Dendritic cell treated with granulocyte-macrophage colony-stimulating factor and Interleukin-4, amounts not matched to agents 40 ng/mL and 50 ng/mL, for 4 days (primary cell): ENCODE data around the gene SLC27A6.
"Not testable (repeated sequence)": the region's sequence is repeated elsewhere in the genome, so short reads cannot be mapped to it uniquely, and the experiment has no call there.

Experiments
- H3K27ac Mint-ChIP-seq: one replicate; pipeline ENCODE4 v1.8.0; 2022; ENCODE audit warnings: mild to moderate bottlenecking, mixed read lengths
- H3K27me3 Mint-ChIP-seq: one replicate; pipeline ENCODE4 v1.8.0; 2022; ENCODE audit warnings: mild to moderate bottlenecking, mixed read lengths
- H3K36me3 Mint-ChIP-seq: one replicate; pipeline ENCODE4 v1.8.0; 2022; ENCODE audit warnings: low read depth, mixed read lengths
- H3K4me1 Mint-ChIP-seq: one replicate; pipeline ENCODE4 v1.8.0; 2022; ENCODE audit warnings: low read depth, mixed read lengths
- H3K4me3 Mint-ChIP-seq: one replicate; pipeline ENCODE4 v1.8.0; 2022; ENCODE audit warnings: mild to moderate bottlenecking, moderate library complexity, mixed read lengths
- H3K9me3 Mint-ChIP-seq: one replicate; pipeline ENCODE4 v1.8.0; 2022; ENCODE audit warnings: mixed read lengths
- intact Hi-C: fragments of 100-400 bp; cut with micrococcal nuclease; formaldehyde crosslinking; loops from one replicate; pipeline ENCODE4 v1.15.0; 2022

Gene SLC27A6, protein sequence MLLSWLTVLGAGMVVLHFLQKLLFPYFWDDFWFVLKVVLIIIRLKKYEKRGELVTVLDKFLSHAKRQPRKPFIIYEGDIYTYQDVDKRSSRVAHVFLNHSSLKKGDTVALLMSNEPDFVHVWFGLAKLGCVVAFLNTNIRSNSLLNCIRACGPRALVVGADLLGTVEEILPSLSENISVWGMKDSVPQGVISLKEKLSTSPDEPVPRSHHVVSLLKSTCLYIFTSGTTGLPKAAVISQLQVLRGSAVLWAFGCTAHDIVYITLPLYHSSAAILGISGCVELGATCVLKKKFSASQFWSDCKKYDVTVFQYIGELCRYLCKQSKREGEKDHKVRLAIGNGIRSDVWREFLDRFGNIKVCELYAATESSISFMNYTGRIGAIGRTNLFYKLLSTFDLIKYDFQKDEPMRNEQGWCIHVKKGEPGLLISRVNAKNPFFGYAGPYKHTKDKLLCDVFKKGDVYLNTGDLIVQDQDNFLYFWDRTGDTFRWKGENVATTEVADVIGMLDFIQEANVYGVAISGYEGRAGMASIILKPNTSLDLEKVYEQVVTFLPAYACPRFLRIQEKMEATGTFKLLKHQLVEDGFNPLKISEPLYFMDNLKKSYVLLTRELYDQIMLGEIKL

DNA sequence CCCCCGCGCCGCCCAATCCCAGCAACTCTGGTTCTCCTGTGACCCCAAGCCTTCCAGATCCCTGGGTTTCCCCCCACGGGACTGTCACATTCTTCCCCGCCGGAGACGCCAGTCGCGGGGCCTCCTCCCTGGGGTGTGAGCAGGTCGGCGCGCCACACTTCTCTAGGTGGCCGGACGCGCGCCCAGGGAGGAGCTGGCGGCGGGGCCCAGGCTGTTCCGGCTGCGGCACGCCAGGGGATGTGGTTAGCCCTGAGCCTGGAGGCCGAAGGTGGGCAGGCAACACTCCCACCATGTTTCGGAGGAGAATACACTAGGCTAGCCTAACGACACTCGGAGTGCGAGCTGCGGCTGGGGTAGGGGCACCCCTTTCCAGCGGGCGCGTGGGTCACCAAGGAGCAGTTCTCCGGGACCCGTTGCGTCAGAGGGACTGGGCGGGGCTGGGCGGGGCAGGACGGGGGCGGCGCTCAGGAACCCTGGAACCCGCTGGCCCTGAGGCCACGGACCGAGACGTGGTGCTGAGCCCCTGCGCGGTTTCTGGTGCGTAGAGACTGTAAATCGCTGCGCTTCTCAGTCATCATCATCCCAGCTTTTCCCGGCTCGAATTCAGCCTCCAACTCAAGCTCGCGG, at the start of gene SLC27A6:
Gene SLC27A6 (plus strand): TSS at position 478 of the 627 bp plus-strand sequence. CDS start 650 bp downstream, outside the sequence.
- Mint-ChIP-seq H3K4me3 (peak within 1 kb of the TSS; percentile 49), H3K9me3 (peaks cover 13% of the 10 kb centered on the region), H3K4me1 (peaks cover 5% of the 10 kb centered on the region), H3K36me3 (no peaks in the 10 kb centered on the region), H3K27ac (no peak within 1 kb of the TSS), H3K27me3 (peaks cover 23% of the 10 kb centered on the region)
- intact Hi-C loops: no loop called here

GRCh38 chr5:128919542-128919941, 45.7 kb upstream of the SLC27A6 start:
- intact Hi-C loops: no loop called here
- H3K9me3 Mint-ChIP-seq: no peaks in the 10 kb centered on the region
- H3K36me3 Mint-ChIP-seq: no peaks in the 10 kb centered on the region
- no peak overlapping the region for H3K27ac Mint-ChIP-seq
- H3K4me3 Mint-ChIP-seq: no peak overlapping the region
- H3K4me1 Mint-ChIP-seq: no peaks in the 10 kb centered on the region
- no peaks in the 10 kb centered on the region for H3K27me3 Mint-ChIP-seq

DNA sequence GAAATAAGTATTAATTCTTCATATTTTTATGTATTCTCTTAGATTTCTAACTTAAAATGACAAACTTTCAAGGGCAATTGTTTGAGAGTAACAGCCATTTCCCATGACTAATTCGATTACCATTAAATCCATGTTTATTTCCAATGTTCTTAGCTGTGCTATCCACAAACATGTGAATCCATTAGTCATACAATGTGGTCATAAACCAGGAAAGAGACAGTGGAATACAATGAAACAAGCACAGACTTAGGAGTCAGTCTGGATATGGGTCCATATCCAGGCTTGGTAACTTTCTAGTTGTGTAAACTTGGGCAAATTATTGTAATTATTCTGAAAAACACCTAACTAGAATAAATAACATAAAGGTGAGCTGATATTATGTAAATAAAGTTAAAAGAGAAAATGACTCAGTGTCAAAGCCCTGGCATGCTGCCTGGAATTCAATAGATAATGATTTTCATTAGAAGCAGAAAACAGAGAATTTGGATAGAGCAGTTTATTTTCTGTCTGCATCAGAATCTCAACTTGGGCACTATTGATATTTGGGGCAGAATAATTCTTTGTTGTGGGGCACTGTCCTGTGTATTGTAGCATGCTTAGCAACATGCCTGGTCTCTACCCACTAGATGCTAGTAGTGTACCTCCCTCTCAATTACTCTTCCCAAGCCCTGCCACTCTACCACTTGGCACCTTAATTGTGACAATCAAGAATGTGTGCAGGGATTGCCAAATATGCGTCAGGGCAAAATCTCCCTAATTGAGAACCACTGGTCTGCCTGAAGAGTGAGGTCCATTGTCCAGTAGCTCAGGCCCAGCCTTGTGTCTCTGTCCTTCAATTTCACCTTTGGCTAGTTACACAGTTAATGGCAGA, 44.7 kb upstream of the SLC27A6 start:
- intact Hi-C loops: loop anchor here (10.0 kb wide), 1 partner anchor 174 kb away; the partner anchor contains the start of gene ISOC1
- no peaks in the 10 kb centered on the region for H3K36me3 Mint-ChIP-seq

GRCh38 chr5:128924299-128924698, 41.0 kb upstream of the SLC27A6 start:
- Mint-ChIP-seq H3K9me3 (no peaks in the 10 kb centered on the region), H3K4me1 (peaks cover 18% of the 10 kb centered on the region), H3K4me3 (no peak overlapping the region), H3K27ac (no peak overlapping the region), H3K36me3 (no peaks in the 10 kb centered on the region), H3K27me3 (no peaks in the 10 kb centered on the region)
- intact Hi-C loops: loop anchor here (10.0 kb wide), 1 partner anchor 171 kb away; the partner anchor contains the start of gene ISOC1

More for the DNA sequence above, 44.7 kb upstream of the SLC27A6 start:
- no peaks in the 10 kb centered on the region for H3K9me3 Mint-ChIP-seq
- no peaks in the 10 kb centered on the region for H3K27me3 Mint-ChIP-seq
- no peak overlapping the region for H3K27ac Mint-ChIP-seq
- no peaks in the 10 kb centered on the region for H3K4me1 Mint-ChIP-seq
- no peak overlapping the region for H3K4me3 Mint-ChIP-seq

DNA sequence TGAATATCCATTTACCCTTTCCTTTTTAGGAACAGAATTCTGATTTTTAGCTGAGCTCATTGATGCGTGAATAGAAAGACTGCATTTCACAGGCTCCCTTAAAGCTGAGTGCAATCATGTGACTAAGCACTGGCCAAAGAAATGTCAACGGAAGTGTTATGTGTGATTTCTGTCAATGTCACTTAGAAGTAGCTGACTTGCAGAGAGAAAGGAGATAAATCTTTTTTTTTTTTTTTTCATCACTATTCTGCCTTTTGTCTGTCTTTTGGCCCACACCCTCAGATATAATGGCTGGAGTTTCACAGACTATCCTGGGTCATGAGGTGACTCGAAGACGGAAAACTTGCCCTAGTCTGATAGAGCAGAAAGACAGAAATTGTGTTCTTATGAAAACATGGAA, 39.3 kb upstream of the SLC27A6 start:
- Mint-ChIP-seq H3K4me1 (peaks cover 19% of the 10 kb centered on the region), H3K36me3 (no peaks in the 10 kb centered on the region), H3K9me3 (no peaks in the 10 kb centered on the region), H3K27ac (peak overlapping the region; percentile 15), H3K4me3 (no peak overlapping the region), H3K27me3 (no peaks in the 10 kb centered on the region)
- intact Hi-C loops: loop anchor here (10.0 kb wide), 1 partner anchor 169 kb away; the partner anchor contains the start of gene ISOC1

DNA sequence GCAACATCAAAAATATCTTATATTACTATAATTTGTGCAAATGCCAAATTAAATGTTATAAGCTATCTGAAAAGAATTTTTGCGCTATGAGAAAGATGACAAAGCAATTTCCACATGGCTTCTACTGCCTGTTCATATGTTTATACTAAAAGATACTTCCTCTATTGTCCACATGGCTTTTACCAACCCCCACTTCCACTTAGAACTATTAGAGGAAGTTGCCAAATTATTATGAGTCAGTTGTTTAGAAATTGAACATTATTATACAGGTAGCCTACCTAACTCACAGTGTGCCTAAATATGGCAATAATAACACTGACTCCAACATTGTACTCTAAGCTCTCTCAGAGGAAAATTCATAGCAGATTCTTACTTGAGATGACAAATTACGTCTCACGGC, 37.6 kb upstream of the SLC27A6 start:
- H3K36me3 Mint-ChIP-seq: no peaks in the 10 kb centered on the region
- peak overlapping the region; percentile 63 for H3K27ac Mint-ChIP-seq
- no peaks in the 10 kb centered on the region for H3K9me3 Mint-ChIP-seq
- H3K4me1 Mint-ChIP-seq: peaks cover 19% of the 10 kb centered on the region
- H3K27me3 Mint-ChIP-seq: no peaks in the 10 kb centered on the region
- H3K4me3 Mint-ChIP-seq: no peak overlapping the region
- intact Hi-C loops: loop anchor here (10.0 kb wide), 1 partner anchor 167 kb away; the partner anchor contains the start of gene ISOC1

DNA sequence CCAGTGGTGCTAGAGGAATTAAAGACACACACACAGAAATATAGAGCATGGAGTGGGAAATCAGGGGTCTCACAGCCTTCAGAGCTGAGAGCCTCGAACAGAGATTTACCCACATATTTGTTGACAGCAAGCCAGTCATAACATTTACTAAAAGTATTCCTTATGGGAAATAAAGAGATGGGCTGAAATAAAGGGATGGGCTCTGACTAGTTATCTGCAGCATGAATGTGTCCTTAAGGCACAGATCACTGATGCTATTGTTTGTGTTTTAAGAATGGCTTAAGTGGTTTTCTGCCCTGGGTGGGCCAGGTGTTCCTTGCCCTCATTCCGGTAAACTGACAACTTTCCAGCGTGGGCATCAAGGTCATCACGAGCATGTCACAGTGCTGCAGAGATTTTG, 33.1 kb upstream of the SLC27A6 start:
- H3K27me3 Mint-ChIP-seq, H3K27ac Mint-ChIP-seq, H3K4me3 Mint-ChIP-seq, H3K9me3 Mint-ChIP-seq, H3K36me3 Mint-ChIP-seq, intact Hi-C loops: not testable (repeated sequence)
- peaks cover 15% of the 10 kb centered on the region for H3K4me1 Mint-ChIP-seq

- H3K36me3 Mint-ChIP-seq, H3K4me3 Mint-ChIP-seq, H3K27me3 Mint-ChIP-seq, H3K4me1 Mint-ChIP-seq, intact Hi-C loops, H3K27ac Mint-ChIP-seq: not testable (repeated sequence)
- H3K9me3 Mint-ChIP-seq: peaks cover 27% of the 10 kb centered on the region
These were observed 22.2 kb upstream of the SLC27A6 start for GRCh38 chr5:128943100-128943499.

- intact Hi-C loops: no loop called here
- Mint-ChIP-seq H3K27ac (no peak overlapping the region), H3K4me3 (no peak overlapping the region), H3K9me3 (peaks cover 10% of the 10 kb centered on the region), H3K4me1 (no peaks in the 10 kb centered on the region), H3K27me3 (no peaks in the 10 kb centered on the region), H3K36me3 (no peaks in the 10 kb centered on the region)
These were observed 15.3 kb upstream of the SLC27A6 start for GRCh38 chr5:128949847-128950546.

- H3K27ac Mint-ChIP-seq, H3K36me3 Mint-ChIP-seq, H3K9me3 Mint-ChIP-seq, H3K4me1 Mint-ChIP-seq, H3K4me3 Mint-ChIP-seq, intact Hi-C loops, H3K27me3 Mint-ChIP-seq: not testable (repeated sequence)
These were observed 14.0 kb upstream of the SLC27A6 start for GRCh38 chr5:128951301-128951700.

DNA sequence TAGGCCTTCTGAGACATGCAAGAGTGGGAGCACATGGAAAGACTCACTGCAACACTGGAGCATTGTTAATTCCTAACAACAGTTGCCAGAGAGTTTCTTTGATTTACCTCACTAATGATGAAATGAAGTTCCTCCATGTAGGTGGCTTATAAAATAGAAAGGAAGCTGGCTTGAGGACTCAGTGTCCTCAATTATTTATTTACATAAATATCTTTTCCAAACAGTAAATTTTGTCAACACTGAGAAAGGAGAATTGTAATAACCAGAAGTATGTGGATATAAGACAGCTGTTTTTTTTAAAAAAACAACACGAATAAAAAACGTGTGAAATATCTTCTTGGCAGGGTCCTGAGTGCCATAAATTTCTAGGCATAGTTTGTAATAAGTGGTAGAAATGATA, 9.1 kb upstream of the SLC27A6 start:
- H3K4me1 Mint-ChIP-seq: no peaks in the 10 kb centered on the region
- H3K27ac Mint-ChIP-seq: no peak overlapping the region
- H3K9me3 Mint-ChIP-seq: peaks cover 21% of the 10 kb centered on the region
- H3K27me3 Mint-ChIP-seq: no peaks in the 10 kb centered on the region
- H3K36me3 Mint-ChIP-seq: no peaks in the 10 kb centered on the region
- H3K4me3 Mint-ChIP-seq: no peak overlapping the region
- intact Hi-C loops: no loop called here

DNA sequence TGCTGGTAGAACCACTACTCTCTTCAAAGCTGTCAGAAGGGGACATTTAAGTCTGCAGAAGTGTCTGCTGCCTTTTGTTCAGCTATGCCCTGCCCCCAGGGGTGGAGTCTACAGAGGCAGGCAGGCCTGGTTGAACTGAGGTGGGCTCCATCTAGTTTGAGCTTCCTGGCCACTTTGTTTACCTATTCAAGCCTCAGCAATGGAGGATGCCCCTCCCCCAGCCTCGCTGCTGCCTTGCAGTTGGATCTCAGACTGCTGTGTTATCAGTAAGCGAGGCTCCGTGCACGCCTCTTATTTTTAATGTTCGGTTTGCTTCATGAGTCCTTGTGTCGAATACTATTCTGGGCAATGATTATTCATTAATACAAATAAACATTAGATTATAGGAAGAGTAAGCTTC, 3.1 kb upstream of the SLC27A6 start:
- peaks cover 5% of the 10 kb centered on the region for H3K4me1 Mint-ChIP-seq
- peaks cover 23% of the 10 kb centered on the region for H3K27me3 Mint-ChIP-seq
- no peak overlapping the region for H3K27ac Mint-ChIP-seq
- intact Hi-C loops: no loop called here
- H3K36me3 Mint-ChIP-seq: no peaks in the 10 kb centered on the region
- no peak overlapping the region for H3K4me3 Mint-ChIP-seq
- peaks cover 23% of the 10 kb centered on the region for H3K9me3 Mint-ChIP-seq
